K562 (cell line): ENCODE results near the gene HINT3. TPM values are rescaled to one million over a fixed set of nuclear protein-coding genes. Genes with fewer than 3 reads are reported as not detected.
A peak's percentile ranks its signal among the peaks of the same experiment; 100 is the strongest.

ENCODE experiments used
- CEBPG ChIP-seq, 3 experiments: fragments of 200-800 bp in 1 of 3; sonication (Bioruptor generic) in 1 of 3; sonication (generic) in 1 of 3; formaldehyde crosslinking in 1 of 3; IDR thresholded peaks in 2 of 3; conservative IDR thresholded peaks in 1 of 3; 2 replicates each; pipeline versions ENCODE4 v1.6.1 to v1.8.0; 2016 to 2022; ENCODE audit warnings: missing compliant biosample characterization in 2 of 3, missing genetic modification characterization in 2 of 3, mild to moderate bottlenecking in 1 of 3, missing genetic modification reagents in 1 of 3
- ELF4 ChIP-seq: fragments of 450-650 bp; formaldehyde crosslinking; IDR thresholded peaks from 2 replicates; pipeline ENCODE4 v1.4.0; 2022; ENCODE audit warnings: missing genetic modification characterization
- KLF13 ChIP-seq: fragments of 450-650 bp; IDR thresholded peaks from 2 replicates; pipeline ENCODE4 v1.6.1; 2016; ENCODE audit warnings: missing genetic modification characterization, low read depth, mild to moderate bottlenecking, missing compliant biosample characterization, moderate library complexity, borderline replicate concordance
- MIER1 ChIP-seq: fragments of 450-650 bp; IDR thresholded peaks from 2 replicates; pipeline ENCODE4 v1.6.1; 2016; ENCODE audit warnings: antibody characterized with exemption, mild to moderate bottlenecking, low read depth
- MYBL2 ChIP-seq, 2 experiments: fragments of 450-650 bp in 1 of 2; sonication (generic) in 1 of 2; formaldehyde crosslinking in 1 of 2; IDR thresholded peaks; 2 replicates each; pipeline versions ENCODE4 v1.6.1 to v1.8.1; 2017 to 2022; ENCODE audit warnings: borderline replicate concordance in 1 of 2, inconsistent platforms in 1 of 2, low read depth in 1 of 2, mild to moderate bottlenecking in 1 of 2, missing genetic modification reagents in 1 of 2, moderate library complexity in 1 of 2
- NFYB ChIP-seq: IDR thresholded peaks from 2 replicates; pipeline ENCODE4 v1.6.1; 2011; ENCODE audit warnings: mild to moderate bottlenecking, moderate library complexity; ENCODE audit not compliant: insufficient read length; ENCODE audit errors: extremely low read depth
- RAD21 ChIP-seq, 2 experiments: fragments of 250-450 bp in 1 of 2; fragments of 450-650 bp in 1 of 2; sonication (Bioruptor Pico) in 1 of 2; formaldehyde crosslinking in 1 of 2; IDR thresholded peaks in 1 of 2; conservative IDR thresholded peaks in 1 of 2; 2 replicates each; pipeline versions ENCODE4 v1.4.0 to v1.8.0; 2020 to 2022; ENCODE audit warnings: mild to moderate bottlenecking in 2 of 2, moderate library complexity in 1 of 2
- TAF15 ChIP-seq: fragments of 200-400 bp; formaldehyde crosslinking; IDR thresholded peaks from 2 replicates; pipeline ENCODE4 v1.6.1; 2017; ENCODE audit warnings: mild to moderate bottlenecking, low read depth, low read length, moderate library complexity
- ZBTB7A ChIP-seq: IDR thresholded peaks from 2 replicates; pipeline ENCODE4 v1.6.1; 2011; ENCODE audit warnings: low read depth, mild to moderate bottlenecking, low read length, moderate library complexity, borderline replicate concordance; ENCODE audit not compliant: control insufficient read depth
- ZNF583 ChIP-seq: fragments of 250-450 bp; sonication (Bioruptor Pico); IDR thresholded peaks from 2 replicates; pipeline ENCODE4 v1.4.0; 2020
- ZNF75A ChIP-seq: fragments of 450-650 bp; formaldehyde crosslinking; IDR thresholded peaks from 2 replicates; pipeline ENCODE4 v1.4.0; 2020; ENCODE audit warnings: mild to moderate bottlenecking
- polyA plus RNA-seq, 8 experiments: library from polyadenylated mRNA; depleted of rRNA in 4 of 8; stranded (reverse) in 5 of 8; unstranded in 3 of 8; fragments of >200 nt; fragmentation: Nextera tagmentation in 2 of 8; fragmentation: Illumina TruSeq in 1 of 8; extraction: Ambion mirVana in 2 of 8; extraction: Trizol in 1 of 8; gene quantifications; 2 replicates each; pipeline versions ENCODE4 v1.2.1 to v1.2.3, GENCODE V29; 2011 to 2014; ENCODE audit warnings: inconsistent platforms in 1 of 8, missing spikeins in 1 of 8
- total RNA-seq, 7 experiments: library from RNA; depleted of rRNA in 6 of 7; stranded (reverse); fragments of >200 nt in 6 of 7; fragmentation: Illumina TruSeq in 2 of 7; extraction: Trizol in 2 of 7; gene quantifications; 2 replicates each; pipeline versions ENCODE4 v1.2.1 to v1.2.3, GENCODE V29; 2011 to 2021; ENCODE audit warnings: low replicate concordance in 1 of 7
- TF ChIP-seq, protein P1 (sequence below): fragments of 450-650 bp; IDR thresholded peaks from 2 replicates; pipeline ENCODE4 v1.6.1; 2017; ENCODE audit warnings: antibody characterized with exemption, mild to moderate bottlenecking

Gene HINT3
- total and polyA plus RNA-seq, 9 of the 15 experiments (the other 6 are each of a cell fraction or from before 2014, with no cell fraction given): 1.4 to 16.6 (median 10.8) TPM

- TF ChIP-seq, protein P1, sequence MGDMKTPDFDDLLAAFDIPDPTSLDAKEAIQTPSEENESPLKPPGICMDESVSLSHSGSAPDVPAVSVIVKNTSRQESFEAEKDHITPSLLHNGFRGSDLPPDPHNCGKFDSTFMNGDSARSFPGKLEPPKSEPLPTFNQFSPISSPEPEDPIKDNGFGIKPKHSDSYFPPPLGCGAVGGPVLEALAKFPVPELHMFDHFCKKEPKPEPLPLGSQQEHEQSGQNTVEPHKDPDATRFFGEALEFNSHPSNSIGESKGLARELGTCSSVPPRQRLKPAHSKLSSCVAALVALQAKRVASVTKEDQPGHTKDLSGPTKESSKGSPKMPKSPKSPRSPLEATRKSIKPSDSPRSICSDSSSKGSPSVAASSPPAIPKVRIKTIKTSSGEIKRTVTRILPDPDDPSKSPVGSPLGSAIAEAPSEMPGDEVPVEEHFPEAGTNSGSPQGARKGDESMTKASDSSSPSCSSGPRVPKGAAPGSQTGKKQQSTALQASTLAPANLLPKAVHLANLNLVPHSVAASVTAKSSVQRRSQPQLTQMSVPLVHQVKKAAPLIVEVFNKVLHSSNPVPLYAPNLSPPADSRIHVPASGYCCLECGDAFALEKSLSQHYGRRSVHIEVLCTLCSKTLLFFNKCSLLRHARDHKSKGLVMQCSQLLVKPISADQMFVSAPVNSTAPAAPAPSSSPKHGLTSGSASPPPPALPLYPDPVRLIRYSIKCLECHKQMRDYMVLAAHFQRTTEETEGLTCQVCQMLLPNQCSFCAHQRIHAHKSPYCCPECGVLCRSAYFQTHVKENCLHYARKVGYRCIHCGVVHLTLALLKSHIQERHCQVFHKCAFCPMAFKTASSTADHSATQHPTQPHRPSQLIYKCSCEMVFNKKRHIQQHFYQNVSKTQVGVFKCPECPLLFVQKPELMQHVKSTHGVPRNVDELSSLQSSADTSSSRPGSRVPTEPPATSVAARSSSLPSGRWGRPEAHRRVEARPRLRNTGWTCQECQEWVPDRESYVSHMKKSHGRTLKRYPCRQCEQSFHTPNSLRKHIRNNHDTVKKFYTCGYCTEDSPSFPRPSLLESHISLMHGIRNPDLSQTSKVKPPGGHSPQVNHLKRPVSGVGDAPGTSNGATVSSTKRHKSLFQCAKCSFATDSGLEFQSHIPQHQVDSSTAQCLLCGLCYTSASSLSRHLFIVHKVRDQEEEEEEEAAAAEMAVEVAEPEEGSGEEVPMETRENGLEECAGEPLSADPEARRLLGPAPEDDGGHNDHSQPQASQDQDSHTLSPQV: 0 out of 2 replicates have a peak, but pooled peaks have one; percentile 9
- no peak for TF ChIP-seq TAF15
- 0 out of 2 replicates have a peak, but pooled peaks have one; percentile 40 for TF ChIP-seq ZNF75A (CRISPR knock-in tag)
- 0 out of 2 replicates have a peak, but pooled peaks have one; percentile 7 for TF ChIP-seq ELF4 (CRISPR knock-in tag)
- no peak for TF ChIP-seq CEBPG (CRISPR knock-in tag; IDR thresholded peaks at IDR 0.05)
- TF ChIP-seq CEBPG (tag; conservative IDR thresholded peaks at IDR 0.05 in 1 of 2, IDR thresholded peaks at IDR 0.05 in 1 of 2): peak; percentile 58 to 59; a peak in 3 of 4 replicates
- peak; percentile 24; the same call in 1 of the 2 replicates for TF ChIP-seq ZNF583 (CRISPR knock-in tag)
- TF ChIP-seq NFYB: no peak
- no peak for TF ChIP-seq ZBTB7A
- TF ChIP-seq RAD21 (CRISPR knock-in tag; conservative IDR thresholded peaks at IDR 0.05 in 1 of 2, IDR thresholded peaks at IDR 0.05 in 1 of 2): 0 out of 4 replicates have a peak, but pooled peaks of 1 of the 2 experiments have one; percentile 9
- no peak for TF ChIP-seq MYBL2 (IDR thresholded peaks at IDR 0.05; ENCODE audit: low read depth)
- no peak for TF ChIP-seq MYBL2 (CRISPR knock-in tag; IDR thresholded peaks at IDR 0.05; ENCODE audit: borderline replicate concordance)
- TF ChIP-seq MIER1: 0 out of 2 replicates have a peak, but pooled peaks have one; percentile 29
- TF ChIP-seq KLF13 (tag): no peak
Observed at GRCh38 chr6:125985979-125986300, 29.4 kb downstream of the HINT3 start (continued).
